HG02678 (cell line): Measurements from ENCODE around the gene CACNA1D.
"Not testable (repeated sequence)": the region's sequence is repeated elsewhere in the genome, so short reads cannot be mapped to it uniquely, and the experiment has no call there.

Experiments
- ATAC-seq: cut with Tn5 transposase; IDR thresholded peaks from one replicate; pipeline ENCODE4 v1.9.1; 2021; ENCODE audit warnings: mild to moderate bottlenecking, moderate library complexity; ENCODE audit not compliant: unreplicated experiment

Gene CACNA1D

GRCh38 chr3:53612508-53612907, 118.1 kb downstream of the CACNA1D start:
- ATAC-seq = no peak

GRCh38 chr3:53613125-53613524, 118.7 kb downstream of the CACNA1D start:
- ATAC-seq = no peak

GRCh38 chr3:53614307-53614706, 119.9 kb downstream of the CACNA1D start:
- no peak for ATAC-seq

- ATAC-seq = no peak
Observed at GRCh38 chr3:53616321-53616720, 121.9 kb downstream of the CACNA1D start.

- ATAC-seq = no peak
Observed at GRCh38 chr3:53616971-53617892, 122.8 kb downstream of the CACNA1D start.

- ATAC-seq = no peak
Observed at GRCh38 chr3:53617893-53618523, 123.6 kb downstream of the CACNA1D start.

GRCh38 chr3:53618524-53618906, 124.1 kb downstream of the CACNA1D start:
- ATAC-seq = no peak

GRCh38 chr3:53618936-53619335, 124.5 kb downstream of the CACNA1D start:
- no peak for ATAC-seq

- ATAC-seq = no peak
Observed at GRCh38 chr3:53624061-53624857, 129.8 kb downstream of the CACNA1D start.

GRCh38 chr3:53626876-53627275, 132.5 kb downstream of the CACNA1D start:
- no peak for ATAC-seq

GRCh38 chr3:53628536-53629401, 134.4 kb downstream of the CACNA1D start:
- no peak for ATAC-seq

GRCh38 chr3:53629402-53629723, 135.0 kb downstream of the CACNA1D start:
- no peak for ATAC-seq

- no peak for ATAC-seq
Observed at GRCh38 chr3:53630547-53630946, 136.1 kb downstream of the CACNA1D start.

- no peak for ATAC-seq
Observed at GRCh38 chr3:53633197-53633787, 138.9 kb downstream of the CACNA1D start.

GRCh38 chr3:53635041-53635440, 140.6 kb downstream of the CACNA1D start:
- no peak for ATAC-seq

GRCh38 chr3:53638806-53639205, 144.4 kb downstream of the CACNA1D start:
- not testable (repeated sequence) for ATAC-seq

GRCh38 chr3:53641397-53641796, 147.0 kb downstream of the CACNA1D start:
- no peak for ATAC-seq

- no peak for ATAC-seq
Observed at GRCh38 chr3:53642211-53642610, 147.8 kb downstream of the CACNA1D start.

GRCh38 chr3:53643757-53644156, 149.3 kb downstream of the CACNA1D start:
- ATAC-seq = no peak

- no peak for ATAC-seq
Observed at GRCh38 chr3:53645754-53646153, 151.3 kb downstream of the CACNA1D start.
